A549 (cell line): Measurements from ENCODE around the gene FANCI. TPM values are rescaled to one million over a fixed set of nuclear protein-coding genes. Genes with fewer than 3 reads are reported as not detected.

ENCODE experiments used
- ATAC-seq, 2 experiments: fragments of 200-7000 bp in 1 of 2; fragments of >200 bp in 1 of 2; cut with Nextera tagmentation in 1 of 2; cut with Tn5 transposase in 1 of 2; 3 replicates each; pipeline versions ENCODE4 v1.8.0 to v1.9.1; 2018 to 2020; ENCODE audit warnings: mild to moderate bottlenecking in 1 of 2, moderate library complexity in 1 of 2
- CTCF ChIA-PET: fragments of 300-600 bp; sonication (Branson Sonifier 250); formaldehyde crosslinking; extraction: SDS; loops from one replicate; lab custom pipeline; 2021; ENCODE audit warnings: antibody characterized with exemption, inconsistent platforms; lab: Yijun Ruan, JAX
- POLR2A ChIA-PET: fragments of 350-600 bp; formaldehyde crosslinking; extraction: SDS; loops from one replicate; lab custom pipeline; 2021; ENCODE audit warnings: antibody characterized with exemption, inconsistent platforms; lab: Yijun Ruan, JAX
- DNase-seq, 2 experiments: peaks; one replicate each; pipeline versions ENCODE4 v3.0.0 to v3.0.0-alpha.2; 2011 to 2016; ENCODE audit warnings: low read depth in 1 of 2, low spot score in 1 of 2
- FAIRE-seq: peaks from 2 replicates; lab custom pipeline; 2011; peaks lifted over from hg19 to GRCh38; lab: Jason Lieb, UNC
- H3K27ac ChIP-seq, 2 experiments: fragments of >200 bp; sonication (Bioruptor Twin); formaldehyde crosslinking; 3 replicates each; pipeline ENCODE4 v1.5.1; 2016 to 2017
- H3K4me1 ChIP-seq: fragments of >200 bp; sonication (Bioruptor Twin); formaldehyde crosslinking; 3 replicates; pipeline ENCODE4 v1.6.1; 2016
- H3K4me2 ChIP-seq: fragments of >200 bp; sonication (Bioruptor Twin); formaldehyde crosslinking; 3 replicates; pipeline ENCODE4 v1.6.1; 2016
- H3K4me3 ChIP-seq: fragments of >200 bp; sonication (Bioruptor Twin); formaldehyde crosslinking; 3 replicates; pipeline ENCODE4 v1.5.1; 2016
- H3K9me3 ChIP-seq: fragments of >200 bp; sonication (Bioruptor Twin); formaldehyde crosslinking; 3 replicates; pipeline ENCODE4 v1.6.1; 2016
- BHLHE40 ChIP-seq: IDR thresholded peaks from 2 replicates; pipeline ENCODE4 v1.6.1; 2012; ENCODE audit warnings: low read depth, low read length, inconsistent platforms
- CBX2 ChIP-seq: fragments of 200-600 bp; sonication (generic); IDR thresholded peaks from 2 replicates; pipeline ENCODE4 v1.6.1; 2016; ENCODE audit warnings: low read depth, mild to moderate bottlenecking, borderline replicate concordance
- FOSL2 ChIP-seq, 2 experiments: fragments of 450-650 bp in 1 of 2; fragments of >200 bp in 1 of 2; sonication (Bioruptor Twin) in 1 of 2; formaldehyde crosslinking; IDR thresholded peaks; 2 replicates each; pipeline versions ENCODE4 v1.5.0 to v1.6.1; 2016 to 2020; ENCODE audit warnings: mild to moderate bottlenecking in 1 of 2, moderate library complexity in 1 of 2
- FOXS1 ChIP-seq: fragments of 250-450 bp; sonication (Bioruptor Pico); IDR thresholded peaks from 2 replicates; pipeline ENCODE4 v1.5.0; 2020; ENCODE audit warnings: mild to moderate bottlenecking, moderate library complexity
- HES2 ChIP-seq: fragments of >200 bp; sonication (Bioruptor Twin); formaldehyde crosslinking; IDR thresholded peaks from 2 replicates; pipeline ENCODE4 v1.6.1; 2016
- HEYL ChIP-seq: fragments of 250-450 bp; sonication (Bioruptor Pico); IDR thresholded peaks from 2 replicates; pipeline ENCODE4 v1.8.0; 2021; ENCODE audit warnings: mild to moderate bottlenecking, moderate library complexity
- JUN ChIP-seq, 2 experiments: fragments of >200 bp; sonication (Bioruptor Twin); formaldehyde crosslinking; IDR thresholded peaks; 2 replicates in 1 of 2; 3 replicates in 1 of 2; pipeline ENCODE4 v1.6.1; 2016 to 2017
- JUNB ChIP-seq: fragments of >200 bp; sonication (Bioruptor Twin); formaldehyde crosslinking; IDR thresholded peaks from 2 replicates; pipeline ENCODE4 v1.6.1; 2016
- MAFK ChIP-seq: fragments of 450-650 bp; IDR thresholded peaks from 2 replicates; pipeline ENCODE4 v1.6.1; 2014; ENCODE audit not compliant: partially characterized antibody
- NFE2L2 ChIP-seq: fragments of 150-350 bp; conservative IDR thresholded peaks from 2 replicates; pipeline ENCODE4 v1.6.1; 2014; ENCODE audit warnings: low read length
- NPAS2 ChIP-seq: fragments of 250-450 bp; sonication (Bioruptor Pico); IDR thresholded peaks from 2 replicates; pipeline ENCODE4 v1.8.0; 2022; ENCODE audit warnings: mild to moderate bottlenecking, moderate library complexity, borderline replicate concordance
- POLR2A ChIP-seq: IDR thresholded peaks from 2 replicates; pipeline ENCODE4 v1.6.1; 2012; ENCODE audit warnings: mild to moderate bottlenecking, low read length
- POLR2AphosphoS2 ChIP-seq: conservative IDR thresholded peaks from 2 replicates; pipeline ENCODE4 v1.6.1; 2012; ENCODE audit warnings: low read length, improper control_type of control experiment, inconsistent platforms
- RAD21 ChIP-seq, 2 experiments: fragments of >200 bp in 1 of 2; sonication (Bioruptor Twin) in 1 of 2; formaldehyde crosslinking in 1 of 2; IDR thresholded peaks in 1 of 2; conservative IDR thresholded peaks in 1 of 2; 2 replicates in 1 of 2; 3 replicates in 1 of 2; pipeline ENCODE4 v1.6.1; 2012 to 2018; ENCODE audit warnings: inconsistent platforms in 1 of 2
- RARB ChIP-seq: fragments of 250-450 bp; sonication (Bioruptor Pico); IDR thresholded peaks from 2 replicates; pipeline ENCODE4 v1.8.0; 2021; ENCODE audit warnings: mild to moderate bottlenecking, moderate library complexity
- RCOR1 ChIP-seq: fragments of 150-350 bp; IDR thresholded peaks from 2 replicates; pipeline ENCODE4 v1.6.1; 2014; ENCODE audit warnings: antibody characterized with exemption, low read length, low read depth
- RFX5 ChIP-seq: fragments of 450-650 bp; IDR thresholded peaks from 2 replicates; pipeline ENCODE4 v1.7.1; 2014; ENCODE audit warnings: antibody characterized with exemption, mild to moderate bottlenecking, moderate library complexity
- ZSCAN20 ChIP-seq: fragments of 250-450 bp; sonication (Bioruptor Pico); IDR thresholded peaks from 2 replicates; pipeline ENCODE4 v1.8.0; 2022; ENCODE audit warnings: mild to moderate bottlenecking, moderate library complexity
- WGBS: methylation state at CpG from one replicate; pipeline ENCODE4 v1.1.6; 2017; ENCODE audit errors: missing lambda C conversion rate; 5-methylcytosine and 5-hydroxymethylcytosine counted together
- polyA plus RNA-seq, 4 experiments: library from polyadenylated mRNA; depleted of rRNA in 3 of 4; stranded (reverse); fragments of >200 nt; fragmentation: RNase III in 1 of 4; extraction: RNeasy Plus Mini Kit Qiagen cat#74134 plus additional on column Dnase treatment in 1 of 4; gene quantifications; 2 replicates in 3 of 4; 3 replicates in 1 of 4; pipeline ENCODE4 v1.2.3, GENCODE V29; 2011 to 2017

FANCI gene
- polyA plus RNA-seq, 2 of the 4 experiments (the other 2 are of a cell fraction): 101 to 123 TPM

- Histone ChIP-seq H3K4me1 (no peaks in the 10 kb centered on the region), H3K4me3 (no peak overlapping the region), H3K27ac (no peak overlapping the region), H3K4me2 (no peak overlapping the region), H3K9me3 (no peaks in the 10 kb centered on the region)
- CTCF ChIA-PET: interaction anchor here (1.2 to 34.7 kb wide), 4 partner anchors 11 to 111 kb away, joined by 4 to 593 read pairs (median 43); partner anchors contain the start of gene POLG
- POLR2A ChIA-PET: no interaction called here
- WGBS: 91% methylated on average over 4 of the region's 4 CpGs
- TF ChIP-seq NFE2L2 (no peak), RCOR1 (no peak), FOXS1 (CRISPR knock-in tag) (no peak), RFX5 (no peak), HEYL (CRISPR knock-in tag) (no peak)
- DNase-seq (no peak), ATAC-seq (no peak), FAIRE-seq (peak; percentile 32)
These were observed 73.5 kb downstream of the FANCI start for GRCh38 chr15:89317186-89317720.

DNA sequence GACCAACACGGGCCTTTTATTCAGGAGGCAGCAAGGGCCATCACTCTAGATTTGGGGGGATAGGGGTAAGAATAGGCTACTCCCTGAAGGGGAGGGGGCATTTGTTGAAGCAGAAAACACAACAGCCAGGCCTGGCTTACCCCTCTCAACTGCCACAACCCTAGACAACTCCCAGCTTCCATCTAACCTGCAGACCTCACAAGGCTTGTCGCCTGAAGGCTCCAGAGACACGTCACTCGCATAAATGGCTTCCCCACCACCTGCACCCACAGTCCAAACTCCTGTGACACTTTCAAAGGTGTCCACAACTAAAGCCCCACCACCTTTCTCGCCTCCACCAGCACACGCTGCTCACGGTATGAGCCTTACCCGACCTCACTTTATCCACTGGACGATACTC is 75.9 kb downstream of the FANCI start:
- Histone ChIP-seq H3K4me1 (no peaks in the 10 kb centered on the region), H3K4me3 (no peak overlapping the region), H3K27ac (no peak overlapping the region), H3K4me2 (no peak overlapping the region), H3K9me3 (no peaks in the 10 kb centered on the region)
- ChIA-PET POLR2A (no interaction called here), CTCF (interaction anchor here (1.9 to 34.7 kb wide), 3 partner anchors 11 to 113 kb away, joined by 10 to 593 read pairs (median 78); partner anchors contain the start of gene POLG)
- 93% methylated on average over 9 of the region's 9 CpGs for WGBS
- DNase-seq (no peak), FAIRE-seq (no peak), ATAC-seq (no peak)
- 0 out of 2 replicates have a peak, but pooled peaks have one; percentile 38 for TF ChIP-seq POLR2AphosphoS2
- no peak for TF ChIP-seq JUNB
- TF ChIP-seq FOSL2 (IDR thresholded peaks at IDR 0.05): no peak
- no peak for TF ChIP-seq FOSL2 (CRISPR knock-in tag; IDR thresholded peaks at IDR 0.05)

GRCh38 chr15:89320200-89320599 is 76.4 kb downstream of the FANCI start:
- TF ChIP-seq FOSL2 (IDR thresholded peaks at IDR 0.05) (no peak), FOSL2 (CRISPR knock-in tag; IDR thresholded peaks at IDR 0.05) (no peak), MAFK (peak; percentile 39)
- Histone ChIP-seq H3K4me1 (no peaks in the 10 kb centered on the region), H3K4me3 (no peak overlapping the region), H3K4me2 (no peak overlapping the region), H3K9me3 (no peaks in the 10 kb centered on the region), H3K27ac (no peak overlapping the region)
- no peak for ATAC-seq
- ChIA-PET POLR2A (interaction anchor here (1.1 kb wide), 1 partner anchor 15 kb away, joined by 3 read pairs; the partner anchor contains the start of gene POLG), CTCF (interaction anchor here (1.2 to 34.7 kb wide), 5 partner anchors 9 to 113 kb away, joined by 5 to 593 read pairs (median 10); partner anchors contain the start of gene POLG)
- 97% methylated on average over 2 of the region's 2 CpGs for WGBS
- no peak for DNase-seq
- no peak for FAIRE-seq

GRCh38 chr15:89321521-89322410 is 78.0 kb downstream of the FANCI start:
- WGBS: 83% methylated on average over 17 of the region's 17 CpGs
- no peaks in the 10 kb centered on the region for H3K4me1 ChIP-seq
- DNase-seq: no peak
- ChIA-PET CTCF (interaction anchor here (0.6 to 34.7 kb wide), 10 partner anchors 9 to 150 kb away, joined by 3 to 593 read pairs (median 4); partner anchors contain the start of gene POLG), POLR2A (interaction anchor here (1.0 to 1.5 kb wide), 3 partner anchors 9 to 13 kb away, joined by 3 to 4 read pairs (median 3); partner anchors contain the start of gene POLG)
- peak; percentile 45 to 53; a peak in 4 of 6 replicates for ATAC-seq
- H3K4me2 ChIP-seq: no peak overlapping the region
- no peak for FAIRE-seq
- no peaks in the 10 kb centered on the region for H3K9me3 ChIP-seq
- H3K27ac ChIP-seq: no peak overlapping the region
- H3K4me3 ChIP-seq: no peak overlapping the region
- no peak for TF ChIP-seq BHLHE40
- TF ChIP-seq RARB (CRISPR knock-in tag): no peak
- TF ChIP-seq NPAS2 (CRISPR knock-in tag): no peak
- no peak for TF ChIP-seq HES2
- TF ChIP-seq ZSCAN20 (CRISPR knock-in tag): no peak
- no peak for TF ChIP-seq RAD21 (conservative IDR thresholded peaks at IDR 0.05 in 1 of 2, IDR thresholded peaks at IDR 0.05 in 1 of 2)
- no peak for TF ChIP-seq HEYL (CRISPR knock-in tag)
- TF ChIP-seq CBX2: no peak
- TF ChIP-seq JUN (IDR thresholded peaks at IDR 0.05): no peak
- no peak for TF ChIP-seq POLR2A
